ENCODE data around the gene CPT1B. TPM values are rescaled to one million over a fixed set of nuclear protein-coding genes. Genes with fewer than 3 reads are reported as not detected.
"Not testable (repeated sequence)": the region's sequence is repeated elsewhere in the genome, so short reads cannot be mapped to it uniquely, and the experiment has no call there.

CPT1B gene
- polyA plus RNA-seq, 3 donors from 2014 or later: 0.09 to 2.9 TPM; not detected in 1

- DNase-seq: no peak
- peaks cover 4 to 7% of the 10 kb centered on the region in 2 donors for H3K4me1 Mint-ChIP-seq
- H3K36me3 Mint-ChIP-seq: no peaks in the 10 kb centered on the region
- no peak overlapping the region for H3K4me3 Mint-ChIP-seq
- no peak overlapping the region for H3K27ac Mint-ChIP-seq
- H3K27me3 Mint-ChIP-seq (ENCODE audit: low read depth in 3 of 3): peaks cover 0 to 24% (median 13%) of the 10 kb centered on the region in 3 donors
- no peaks in the 10 kb centered on the region for H3K9me3 Mint-ChIP-seq
Measured at GRCh38 chr22:50613291-50613981, 35.2 kb upstream of the CPT1B start.

GRCh38 chr22:50612528-50613221, 34.4 kb upstream of the CPT1B start:
- H3K4me3 Mint-ChIP-seq: no peak overlapping the region
- peaks cover 0 to 22% (median 13%) of the 10 kb centered on the region in 3 donors for H3K27me3 Mint-ChIP-seq (ENCODE audit: low read depth in 3 of 3)
- no peak overlapping the region for H3K27ac Mint-ChIP-seq
- DNase-seq: no peak
- no peaks in the 10 kb centered on the region for H3K9me3 Mint-ChIP-seq
- no peaks in the 10 kb centered on the region for H3K36me3 Mint-ChIP-seq
- peaks cover 4 to 7% of the 10 kb centered on the region in 2 donors for H3K4me1 Mint-ChIP-seq

- Mint-ChIP-seq H3K27me3 (ENCODE audit: low read depth in 3 of 3) (peaks cover 2 to 20% (median 13%) of the 10 kb centered on the region in 3 donors), H3K4me3 (no peak overlapping the region), H3K27ac (no peak overlapping the region)
Measured at GRCh38 chr22:50612168-50612527, 33.9 kb upstream of the CPT1B start.

DNA sequence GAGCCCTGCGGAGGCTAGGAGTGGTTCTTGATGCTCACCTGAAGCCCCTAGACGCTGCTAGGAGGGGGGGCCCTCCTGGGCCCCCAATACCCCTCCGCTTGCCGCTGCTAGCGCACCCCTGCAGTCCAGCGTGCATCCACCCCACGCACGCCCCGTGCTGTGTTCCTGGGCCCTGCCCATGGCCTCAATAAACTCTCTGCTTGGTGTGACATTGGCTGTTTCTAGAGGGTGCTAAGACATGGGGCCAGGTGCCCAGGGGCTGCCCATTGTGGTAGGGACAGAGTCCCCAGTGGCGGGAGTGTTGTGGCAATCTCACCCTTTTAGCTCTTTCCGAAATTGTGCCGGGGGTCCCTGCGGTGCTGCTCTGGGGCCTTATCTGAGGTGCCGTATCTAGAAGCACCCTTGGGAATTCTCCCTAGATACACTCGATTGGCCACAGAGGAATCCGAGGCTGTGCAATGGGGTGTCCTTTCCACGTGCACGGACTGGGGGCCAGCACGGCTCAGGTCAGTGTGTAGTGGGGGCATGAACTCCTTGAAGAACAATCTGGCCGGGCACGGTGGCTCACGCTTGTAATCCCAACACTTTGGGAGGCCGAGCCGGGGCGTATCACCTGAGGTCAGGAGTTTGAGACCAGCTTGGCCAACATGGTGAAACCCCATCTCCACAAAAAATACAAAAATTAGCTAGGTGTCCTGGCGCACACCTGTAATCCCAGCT, 33.3 kb upstream of the CPT1B start:
- Mint-ChIP-seq H3K4me3 (no peak overlapping the region), H3K4me1 (peaks cover 4 to 7% of the 10 kb centered on the region in 2 donors), H3K9me3 (no peaks in the 10 kb centered on the region), H3K36me3 (no peaks in the 10 kb centered on the region), H3K27ac (no peak overlapping the region), H3K27me3 (ENCODE audit: low read depth in 3 of 3) (peaks cover 2 to 20% (median 14%) of the 10 kb centered on the region in 3 donors)
- no peak for DNase-seq

More at GRCh38 chr22:50612168-50612527, 33.9 kb upstream of the CPT1B start:
- H3K9me3 Mint-ChIP-seq: no peaks in the 10 kb centered on the region
- DNase-seq: no peak
- peaks cover 4 to 7% of the 10 kb centered on the region in 2 donors for H3K4me1 Mint-ChIP-seq
- H3K36me3 Mint-ChIP-seq: no peaks in the 10 kb centered on the region

- DNase-seq: no peak
- H3K4me1 Mint-ChIP-seq: peaks cover 4 to 7% of the 10 kb centered on the region in 2 donors
- H3K36me3 Mint-ChIP-seq: no peaks in the 10 kb centered on the region
- H3K9me3 Mint-ChIP-seq: no peaks in the 10 kb centered on the region
- no peak overlapping the region for H3K4me3 Mint-ChIP-seq
- H3K27ac Mint-ChIP-seq: no peak overlapping the region
- H3K27me3 Mint-ChIP-seq (ENCODE audit: low read depth in 3 of 3): peaks cover 2 to 20% (median 18%) of the 10 kb centered on the region in 3 donors
Measured at GRCh38 chr22:50610581-50610980, 32.4 kb upstream of the CPT1B start.

GRCh38 chr22:50610041-50610451, 31.8 kb upstream of the CPT1B start:
- H3K9me3 Mint-ChIP-seq: no peaks in the 10 kb centered on the region
- H3K4me1 Mint-ChIP-seq: peaks cover 4 to 7% of the 10 kb centered on the region in 2 donors
- DNase-seq: no peak
- no peak overlapping the region for H3K27ac Mint-ChIP-seq
- no peaks in the 10 kb centered on the region for H3K36me3 Mint-ChIP-seq
- peaks cover 3 to 17% (median 15%) of the 10 kb centered on the region in 3 donors for H3K27me3 Mint-ChIP-seq (ENCODE audit: low read depth in 3 of 3)
- no peak overlapping the region for H3K4me3 Mint-ChIP-seq

DNA sequence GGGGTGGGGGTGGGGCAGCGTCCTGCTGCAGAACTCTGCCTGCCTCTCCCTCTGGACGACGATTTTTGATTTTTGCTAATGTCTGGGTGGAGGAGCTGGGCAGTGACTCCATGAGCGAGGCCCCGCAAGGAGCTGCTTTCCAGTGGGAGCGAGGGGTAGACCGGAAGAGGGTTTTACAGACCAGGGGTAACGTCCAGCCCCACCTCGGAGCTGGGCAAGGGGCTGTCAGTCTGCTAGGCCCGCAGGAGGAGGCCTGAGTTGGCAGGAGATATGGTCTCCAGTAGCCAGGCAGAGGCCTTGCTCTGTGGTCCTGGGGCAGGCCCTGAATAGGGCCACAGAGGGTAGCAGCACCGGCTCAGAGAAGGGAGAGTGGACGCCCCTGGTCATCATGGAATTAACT, 31.4 kb upstream of the CPT1B start:
- H3K4me1 Mint-ChIP-seq: peaks cover 4 to 7% of the 10 kb centered on the region in 2 donors
- no peaks in the 10 kb centered on the region for H3K36me3 Mint-ChIP-seq
- H3K27ac Mint-ChIP-seq: no peak overlapping the region
- H3K9me3 Mint-ChIP-seq: no peaks in the 10 kb centered on the region
- H3K27me3 Mint-ChIP-seq (ENCODE audit: low read depth in 3 of 3): peaks cover 4 to 17% (median 14%) of the 10 kb centered on the region in 3 donors
- H3K4me3 Mint-ChIP-seq: no peak overlapping the region
- no peak for DNase-seq

DNA sequence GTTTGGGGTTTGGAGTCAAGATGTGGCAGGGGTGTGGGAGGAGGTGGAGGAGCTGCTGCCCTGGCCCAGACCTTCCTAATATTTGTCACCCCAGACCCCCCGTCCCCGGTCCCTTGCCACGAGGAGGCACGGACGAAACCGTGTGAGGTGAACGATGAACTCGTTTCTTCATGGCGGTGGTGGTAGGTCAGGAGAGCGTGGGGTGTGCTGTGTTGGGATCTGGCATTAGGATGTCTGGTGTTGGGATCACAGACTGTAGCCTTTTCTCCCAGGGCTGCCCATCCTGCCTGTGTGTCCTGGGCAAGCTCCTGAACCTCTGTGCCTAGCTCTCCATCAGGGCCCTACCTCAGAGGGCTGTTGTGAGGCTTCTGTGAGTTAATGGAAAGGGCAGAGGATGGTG, 30.8 kb upstream of the CPT1B start:
- Mint-ChIP-seq H3K4me1 (peaks cover 4 to 7% of the 10 kb centered on the region in 2 donors), H3K27ac (no peak overlapping the region), H3K9me3 (no peaks in the 10 kb centered on the region), H3K27me3 (ENCODE audit: low read depth in 3 of 3) (peaks cover 4 to 13% (median 10%) of the 10 kb centered on the region in 3 donors), H3K36me3 (no peaks in the 10 kb centered on the region), H3K4me3 (no peak overlapping the region)
- DNase-seq: no peak

DNA sequence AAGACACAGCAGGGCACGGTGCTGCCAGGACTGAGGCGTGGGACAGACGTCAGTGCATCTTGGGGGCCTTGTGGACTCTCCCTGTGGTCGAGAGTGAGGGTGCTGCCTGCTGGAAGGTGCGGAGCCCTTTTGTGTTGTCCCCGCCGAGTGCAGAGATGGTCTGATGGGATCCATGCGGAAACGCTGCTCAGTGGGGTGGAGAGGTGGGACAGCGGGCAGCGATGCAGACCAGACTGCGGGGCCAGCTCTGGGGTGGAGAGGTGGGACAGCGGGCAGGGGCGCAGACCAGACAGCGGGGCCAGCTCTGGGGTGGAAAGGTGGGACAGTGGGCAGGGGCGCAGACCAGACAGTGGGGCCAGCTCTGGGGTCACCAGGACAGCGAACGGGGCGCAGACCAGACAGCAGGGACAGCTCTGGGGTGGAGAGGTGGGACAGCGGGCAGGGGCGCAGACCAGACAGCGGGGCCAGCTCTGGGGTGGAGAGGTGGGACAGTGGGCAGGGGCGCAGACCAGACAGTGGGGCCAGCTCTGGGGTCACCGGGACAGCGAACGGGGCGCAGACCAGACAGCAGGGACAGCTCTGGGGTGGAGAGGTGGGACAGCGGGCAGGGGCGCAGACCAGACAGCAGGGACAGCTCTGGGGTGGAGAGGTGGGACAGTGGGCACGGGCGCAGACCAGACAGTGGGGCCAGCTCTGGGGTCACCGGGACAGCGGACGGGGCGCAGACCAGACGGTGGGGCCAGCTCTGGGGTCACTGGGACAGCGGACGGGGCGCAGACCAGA, 30.0 kb upstream of the CPT1B start:
- H3K27me3 Mint-ChIP-seq (ENCODE audit: low read depth in 3 of 3): peaks cover 4 to 14% (median 8%) of the 10 kb centered on the region in 3 donors
- H3K27ac Mint-ChIP-seq: not testable (repeated sequence)

GRCh38 chr22:50607659-50608020, 29.4 kb upstream of the CPT1B start:
- Mint-ChIP-seq H3K4me3 (no peak overlapping the region), H3K36me3 (no peaks in the 10 kb centered on the region), H3K27me3 (ENCODE audit: low read depth in 3 of 3) (peaks cover 6 to 19% (median 13%) of the 10 kb centered on the region in 3 donors), H3K4me1 (peaks cover 6% of the 10 kb centered on the region in 2 donors), H3K9me3 (no peaks in the 10 kb centered on the region), H3K27ac (no peak overlapping the region)
- no peak for DNase-seq

More for the DNA sequence above, 30.0 kb upstream of the CPT1B start:
- not testable (repeated sequence) for H3K4me3 Mint-ChIP-seq, DNase-seq, H3K36me3 Mint-ChIP-seq, H3K9me3 Mint-ChIP-seq, H3K4me1 Mint-ChIP-seq

DNA sequence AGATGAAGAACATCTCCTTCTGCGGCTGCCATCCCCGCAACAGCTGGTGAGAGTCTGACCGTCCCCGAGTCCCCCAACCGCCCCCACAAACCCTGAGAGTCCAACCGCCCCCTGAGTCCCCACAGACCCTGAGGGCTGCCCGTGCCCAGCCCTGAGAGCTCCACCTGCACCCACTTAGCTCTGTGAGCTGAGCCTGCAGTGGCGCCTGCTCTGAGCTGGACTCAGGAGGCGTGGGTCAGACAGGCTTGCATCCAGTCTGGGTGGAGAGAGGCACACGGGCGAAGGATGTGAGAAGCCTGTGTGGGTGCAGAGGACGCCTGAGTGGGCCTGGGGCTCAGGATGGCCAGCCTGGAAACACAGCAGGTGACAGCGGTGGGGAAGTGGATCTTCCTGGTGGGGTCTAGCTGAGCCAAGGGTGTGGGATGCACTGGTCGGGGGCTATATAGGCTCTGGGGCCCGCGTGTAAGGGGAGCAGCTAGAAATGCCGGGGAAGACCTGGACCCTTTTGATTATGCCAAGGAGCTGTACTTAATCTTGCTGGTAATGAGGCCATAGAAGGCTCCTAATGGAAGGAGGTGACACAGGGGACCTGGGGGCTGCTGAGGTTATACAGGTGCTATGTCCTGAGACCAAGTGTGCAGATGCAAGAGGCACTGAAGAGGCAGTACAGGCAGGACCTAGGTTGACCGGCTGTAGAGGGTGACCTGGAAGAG, 28.9 kb upstream of the CPT1B start:
- Mint-ChIP-seq H3K4me1 (peaks cover 4 to 5% of the 10 kb centered on the region in 2 donors), H3K27me3 (ENCODE audit: low read depth in 3 of 3) (peaks cover 9 to 21% (median 18%) of the 10 kb centered on the region in 3 donors), H3K9me3 (no peaks in the 10 kb centered on the region), H3K4me3 (no peak overlapping the region), H3K27ac (no peak overlapping the region), H3K36me3 (no peaks in the 10 kb centered on the region)
- DNase-seq: no peak

DNA sequence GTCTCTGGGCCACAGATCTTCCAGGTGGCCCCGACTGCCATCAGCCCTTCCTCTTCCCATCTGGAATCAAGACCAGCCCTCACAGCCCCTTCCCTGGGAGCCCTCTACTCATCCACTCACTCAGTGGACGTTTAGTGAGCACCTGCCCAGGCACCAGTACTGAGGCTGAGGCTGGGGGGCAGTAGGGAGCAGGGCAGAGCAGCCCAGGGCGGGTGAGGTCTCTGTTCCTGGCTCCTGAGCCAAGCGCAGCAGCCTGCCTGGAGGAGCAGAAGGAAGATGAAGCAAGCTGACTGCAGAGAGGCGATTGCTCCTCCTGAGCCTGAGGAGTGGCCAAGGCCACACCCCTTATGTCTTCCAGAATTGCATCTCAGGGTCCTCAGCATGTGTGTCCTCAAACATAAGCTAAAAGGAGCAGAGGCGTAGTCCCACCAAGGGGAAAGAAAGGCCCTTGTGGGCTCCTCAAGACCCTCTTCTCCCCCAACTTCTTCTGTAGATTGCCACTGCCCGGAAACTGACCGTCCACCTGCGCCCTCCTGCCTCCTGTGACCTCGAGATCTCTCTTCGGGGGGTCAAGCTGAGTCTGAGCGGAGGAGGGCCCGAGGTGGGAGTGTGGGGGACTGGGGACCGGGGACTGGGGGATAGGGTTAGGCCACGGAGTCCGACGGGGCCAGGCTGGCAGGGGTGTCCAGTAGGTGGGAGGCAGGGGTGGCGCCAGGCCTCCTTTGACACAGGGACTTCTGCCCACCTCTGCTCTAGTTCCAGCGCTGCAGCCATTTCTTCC, 28.1 kb upstream of the CPT1B start:
- Mint-ChIP-seq H3K4me3 (no peak overlapping the region), H3K9me3 (peaks cover 0 to 1% (median 0%) of the 10 kb centered on the region in 6 donors), H3K27ac (no peak overlapping the region), H3K36me3 (peaks cover 0 to 6% (median 3%) of the 10 kb centered on the region in 3 donors), H3K4me1 (peaks cover 9 to 10% of the 10 kb centered on the region in 2 donors), H3K27me3 (ENCODE audit: low read depth in 3 of 3) (peaks cover 15 to 28% (median 23%) of the 10 kb centered on the region in 3 donors)
- DNase-seq: no peak

Data from immature natural killer cell (primary cell).